NK-92 treated with Interleukin-12 subunit alpha and Interleukin-12 subunit beta, amount 100 ng/mL, for 24 hours (cell line): ENCODE measurements around the gene CPOX.
"Not testable (repeated sequence)": the region's sequence is repeated elsewhere in the genome, so short reads cannot be mapped to it uniquely, and the experiment has no call there.

Experiments used
- DNase-seq: peaks from one replicate; lab custom pipeline; 2025; lab: John Stamatoyannopoulos, UW

CPOX gene

GRCh38 chr3:98593046-98593936, at the start of gene CPOX:
Gene CPOX, minus strand, starts transcription at chr3:98593611. Its CDS starts 107 bp downstream, at chr3:98593504.
- DNase-seq = peak; percentile 84

DNA sequence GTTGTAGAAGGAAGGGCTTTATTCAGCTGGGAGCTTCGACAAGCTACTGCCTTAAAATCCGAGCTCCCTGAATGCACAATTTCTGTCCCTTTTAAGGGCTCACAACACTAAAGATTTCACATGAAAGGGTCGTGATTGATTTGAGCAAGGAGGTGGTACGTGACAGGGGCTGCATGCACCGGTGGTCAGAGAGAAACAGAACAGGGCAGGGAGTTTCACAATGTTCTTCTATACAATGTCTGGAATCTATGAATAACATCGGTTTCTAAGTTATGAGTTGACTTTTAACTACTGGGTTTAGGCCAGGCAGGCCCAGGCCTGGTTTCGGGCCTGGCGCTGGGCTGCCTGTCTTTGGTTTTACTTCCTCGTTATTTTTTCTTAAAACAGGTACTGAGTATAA, 49.4 kb upstream of the CPOX start:
- not testable (repeated sequence) for DNase-seq

- DNase-seq = not testable (repeated sequence)
Observed at GRCh38 chr3:98641756-98642155, 48.3 kb upstream of the CPOX start.

- not testable (repeated sequence) for DNase-seq
Observed at GRCh38 chr3:98638515-98638914, 45.1 kb upstream of the CPOX start.

DNA sequence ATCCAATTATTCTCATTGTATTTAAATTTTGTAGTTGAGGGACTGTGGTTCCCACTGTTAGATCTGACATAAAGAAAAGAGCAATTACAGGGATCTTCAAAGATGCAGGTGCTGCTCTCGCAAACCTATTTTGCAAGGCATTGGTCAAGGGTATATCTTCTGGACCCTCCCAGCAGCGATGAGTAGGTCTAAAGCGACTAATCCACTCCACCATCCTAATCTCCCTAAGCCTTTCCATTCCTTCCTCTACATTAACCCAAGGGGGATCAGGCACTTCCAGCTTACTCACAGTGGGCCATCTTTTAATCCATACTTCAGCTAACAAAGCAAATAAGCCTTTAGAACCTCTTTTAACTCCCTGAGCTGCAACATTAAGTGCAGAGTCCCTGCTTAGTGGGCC, 37.0 kb upstream of the CPOX start:
- DNase-seq = no peak

DNA sequence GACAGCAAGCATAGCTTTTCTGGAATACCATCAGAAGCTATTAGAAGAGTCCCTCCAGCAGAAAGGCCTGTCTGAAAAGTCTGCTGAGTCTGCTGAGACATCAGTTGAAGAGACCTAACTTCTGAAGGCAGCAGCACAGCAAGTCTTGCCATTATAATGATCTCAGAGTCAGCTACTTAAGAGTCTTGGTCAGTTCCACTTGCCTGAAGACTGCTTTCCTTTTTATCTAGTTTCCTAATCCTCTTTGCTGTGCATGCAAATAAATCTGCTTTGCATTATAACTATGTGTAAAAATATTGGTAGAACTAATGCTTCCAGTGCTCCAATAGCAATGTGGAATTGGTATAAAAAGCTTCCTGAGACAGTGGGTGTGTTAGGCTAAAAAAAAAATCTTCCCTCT, 34.9 kb upstream of the CPOX start:
- no peak for DNase-seq

GRCh38 chr3:98626151-98626550, 32.7 kb upstream of the CPOX start:
- no peak for DNase-seq

DNA sequence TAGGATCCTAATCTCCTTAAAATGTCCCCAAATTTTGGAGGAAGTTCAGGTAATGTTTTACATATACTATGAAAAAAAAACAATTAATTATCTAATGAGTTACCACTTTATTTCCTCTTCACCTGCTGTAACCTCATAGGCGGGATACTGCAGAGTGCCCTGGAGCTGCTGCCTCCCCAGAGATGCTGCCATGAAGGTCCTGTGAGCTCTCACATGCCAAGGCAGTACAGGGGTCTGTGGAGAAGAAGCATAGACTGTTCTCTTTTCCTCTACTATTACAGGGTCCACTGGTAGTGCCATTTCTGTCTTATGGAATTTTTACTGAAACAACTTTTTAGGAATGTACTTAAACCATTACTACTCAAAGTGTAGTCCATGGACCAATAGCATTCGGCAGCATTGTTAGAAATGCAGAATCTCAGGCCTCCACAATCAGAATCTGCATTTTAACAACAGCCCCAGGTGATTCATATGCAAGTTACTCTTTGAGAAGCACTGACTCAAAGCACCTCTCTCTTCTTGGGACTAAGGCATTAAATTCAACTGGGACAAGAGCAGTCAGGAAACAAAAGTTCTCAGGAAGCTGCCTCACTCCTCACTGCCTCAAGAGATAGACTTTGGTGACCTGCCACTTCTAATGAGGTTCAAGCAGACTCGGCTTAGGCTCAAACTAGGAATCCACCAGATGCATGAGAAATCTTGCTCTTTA, 30.3 kb upstream of the CPOX start:
- no peak for DNase-seq

GRCh38 chr3:98617841-98618240, 24.4 kb upstream of the CPOX start:
- DNase-seq = no peak

- no peak for DNase-seq
Observed at GRCh38 chr3:98613616-98614015, 20.2 kb upstream of the CPOX start.

DNA sequence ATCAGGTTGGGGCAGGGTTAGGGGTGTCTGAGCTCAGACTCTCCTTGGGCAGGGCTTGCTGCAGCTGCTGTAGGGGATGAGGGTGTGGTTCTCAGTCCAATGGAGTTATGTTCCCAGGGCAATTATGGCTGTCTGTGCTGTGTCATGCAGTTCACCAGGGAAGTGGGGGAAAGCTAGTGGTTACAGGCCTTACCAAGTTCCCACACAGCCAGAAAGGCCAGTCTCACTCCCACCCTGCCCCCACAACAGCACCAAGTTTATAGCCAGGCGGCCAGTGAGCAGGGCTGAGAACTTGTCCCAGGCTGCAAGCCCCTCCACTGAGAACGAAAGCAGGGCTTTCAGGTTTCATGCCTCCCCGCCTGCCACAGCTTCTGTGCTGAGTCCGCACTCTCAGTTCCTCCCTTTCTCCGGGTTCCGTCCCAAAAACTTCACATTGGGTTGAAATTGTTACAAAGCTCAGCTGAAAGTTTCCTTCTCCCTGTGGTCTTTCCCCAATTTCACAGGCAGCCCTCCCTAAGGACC, 19.6 kb upstream of the CPOX start:
- no peak for DNase-seq

- DNase-seq = no peak
Observed at GRCh38 chr3:98612587-98612986, 19.2 kb upstream of the CPOX start.

GRCh38 chr3:98608029-98608428, 14.6 kb upstream of the CPOX start:
- no peak for DNase-seq

- DNase-seq = no peak
Observed at GRCh38 chr3:98603580-98603979, 10.2 kb upstream of the CPOX start.

DNA sequence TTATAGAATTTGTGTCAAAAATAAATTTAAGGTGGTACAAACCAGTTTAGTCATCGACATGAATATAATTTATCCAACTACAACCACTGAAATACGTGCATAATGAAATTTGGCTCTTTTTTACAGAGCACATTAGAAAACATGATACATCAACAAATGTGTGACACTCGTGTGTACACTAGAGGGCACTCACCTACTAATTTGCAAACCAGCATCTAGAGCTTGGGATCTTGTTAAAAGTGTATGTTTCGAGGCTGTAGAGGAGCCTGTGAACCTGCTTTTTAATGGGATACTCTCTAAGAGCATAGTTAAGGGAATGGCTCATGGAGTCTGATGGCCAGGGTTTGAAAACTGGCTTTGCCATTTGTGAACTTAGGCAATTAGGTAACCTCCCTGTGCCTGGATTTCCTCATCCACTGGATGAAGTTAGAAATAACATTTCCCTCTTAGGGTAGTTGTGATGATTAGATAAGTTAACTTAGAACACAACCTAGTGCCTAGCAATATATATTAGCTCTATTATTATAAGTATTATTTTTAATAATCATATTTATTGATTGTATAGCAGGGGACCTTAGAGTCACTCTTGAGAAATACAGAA, 8.8 kb upstream of the CPOX start:
- DNase-seq = peak; percentile 29

GRCh38 chr3:98601180-98601579, 7.8 kb upstream of the CPOX start:
- DNase-seq = no peak

DNA sequence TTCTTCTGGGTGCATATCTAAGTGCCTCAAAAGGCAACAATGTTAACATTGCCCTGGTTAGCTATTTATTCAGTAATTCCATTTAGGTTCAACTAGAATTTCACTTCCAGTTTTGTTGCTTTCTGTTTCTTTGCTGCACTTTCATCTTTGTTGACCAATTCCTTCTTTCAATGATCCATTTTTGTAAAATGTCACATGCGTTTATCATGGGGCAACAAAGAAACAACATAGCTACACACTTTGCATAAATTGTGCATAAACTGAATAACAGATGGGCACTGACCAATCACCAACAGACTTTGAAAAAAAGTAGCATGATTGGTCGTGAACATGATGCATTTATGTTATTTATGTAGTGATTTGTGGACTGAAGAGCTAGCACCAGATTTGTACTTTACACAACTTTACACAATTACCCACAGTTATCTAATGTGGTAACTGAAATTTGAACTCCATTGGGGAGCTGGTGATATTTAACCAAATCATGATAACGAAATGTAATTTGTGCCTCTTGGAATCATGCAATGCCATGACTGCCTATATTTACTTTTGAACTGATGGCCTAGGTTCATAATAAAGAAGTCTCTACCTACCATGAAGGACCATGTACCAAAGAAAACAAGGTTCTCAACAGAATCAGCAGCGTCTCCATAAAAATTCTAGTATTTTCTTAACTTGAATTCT, 7.1 kb upstream of the CPOX start:
- DNase-seq = no peak

DNA sequence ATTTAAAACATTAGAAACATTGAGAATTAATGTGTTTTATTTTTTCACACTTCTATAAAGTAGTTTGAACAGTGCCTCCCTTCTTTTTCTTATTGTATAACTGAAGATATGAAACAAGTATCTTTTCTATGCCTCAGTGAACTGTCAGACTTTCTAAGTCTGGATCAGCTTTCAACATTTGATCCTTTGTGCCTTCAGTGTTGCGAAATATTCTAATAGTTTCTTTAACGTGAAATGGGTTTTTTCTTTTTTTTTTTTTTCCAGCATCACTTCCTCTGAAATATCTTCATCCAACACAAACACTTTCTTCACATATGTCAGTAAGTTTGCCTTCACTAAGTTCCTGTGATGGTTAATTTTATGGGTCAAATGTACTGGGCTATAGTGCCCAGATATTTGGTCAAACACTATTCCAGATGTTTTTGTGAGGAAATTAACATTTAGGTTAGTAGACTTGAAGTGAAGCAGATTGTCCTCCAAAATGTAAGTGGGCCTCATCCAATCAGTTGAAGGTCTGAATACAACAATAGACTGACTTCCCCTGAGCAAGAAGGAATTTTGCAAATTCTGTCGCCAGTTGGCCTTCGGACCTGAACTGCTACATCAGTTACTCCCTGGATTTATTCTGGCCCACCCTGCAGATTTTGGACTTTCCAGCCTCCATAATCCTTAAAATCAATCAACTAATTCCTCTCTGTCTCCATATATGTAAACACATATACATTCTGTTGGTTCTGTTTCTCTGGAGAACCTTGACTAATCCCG, 6.4 kb upstream of the CPOX start:
- DNase-seq = no peak

GRCh38 chr3:98598492-98598891, 5.1 kb upstream of the CPOX start:
- no peak for DNase-seq

- DNase-seq = no peak
Observed at GRCh38 chr3:98596541-98597500, 3.4 kb upstream of the CPOX start.
